Measurements from ENCODE around the gene ZSWIM8. TPM values are rescaled to one million over a fixed set of nuclear protein-coding genes. Genes with fewer than 3 reads are reported as not detected.
"Not testable (repeated sequence)": the region's sequence is repeated elsewhere in the genome, so short reads cannot be mapped to it uniquely, and the experiment has no call there.

The ZSWIM8 gene
- total and polyA plus RNA-seq, 2 donors (not counting 1 experiment from before 2014, with no cell fraction given): 110 to 147 TPM

DNA sequence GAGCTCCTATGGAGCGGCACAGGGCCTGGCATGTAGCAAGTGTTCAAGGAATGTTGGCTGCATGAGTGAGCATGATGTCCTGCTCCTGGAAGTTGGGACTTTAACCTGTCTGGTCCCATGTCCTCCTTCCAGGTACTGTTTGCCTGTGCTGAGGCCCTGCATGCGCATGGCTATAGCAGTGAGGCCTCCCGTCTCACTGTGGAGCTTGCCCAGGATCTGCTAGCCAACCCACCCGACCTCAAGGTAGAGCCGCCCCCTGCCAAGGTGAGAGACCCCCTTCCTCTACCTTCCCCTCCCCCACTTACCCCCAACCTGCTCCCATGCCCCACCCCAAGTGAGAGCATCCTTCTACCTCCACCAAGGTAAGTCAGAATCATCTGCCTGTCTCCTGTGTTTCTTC lies 8.1 kb downstream of the ZSWIM8 start:
- H2AFZ ChIP-seq (ENCODE audit: insufficient read depth, low read depth, low read length, poor library complexity, severe bottlenecking): no peak overlapping the region
- Mint-ChIP-seq H3K4me3 (no peak overlapping the region), H3K9me3 (ENCODE audit: insufficient read depth) (no peaks in the 10 kb centered on the region), H3K4me1 (no peaks in the 10 kb centered on the region), H3K27ac (no peak overlapping the region), H3K27me3 (no peaks in the 10 kb centered on the region)
- peaks cover 2 to 80% of the 10 kb centered on the region in 2 experiments for H3K36me3 ChIP-seq (replicated peaks in 1 of 2; ENCODE audit: control extremely low read depth in 1 of 2, control insufficient read depth in 1 of 2, extremely low read depth in 1 of 2, insufficient read depth in 2 of 2, low read length in 1 of 2)
- ATAC-seq (ENCODE audit: low read depth) (no peak), DNase-seq (no peak)
- WGBS (ENCODE audit: insufficient coverage): 95% methylated on average over 4 of the region's 5 CpGs
- TF ChIP-seq, protein P1, sequence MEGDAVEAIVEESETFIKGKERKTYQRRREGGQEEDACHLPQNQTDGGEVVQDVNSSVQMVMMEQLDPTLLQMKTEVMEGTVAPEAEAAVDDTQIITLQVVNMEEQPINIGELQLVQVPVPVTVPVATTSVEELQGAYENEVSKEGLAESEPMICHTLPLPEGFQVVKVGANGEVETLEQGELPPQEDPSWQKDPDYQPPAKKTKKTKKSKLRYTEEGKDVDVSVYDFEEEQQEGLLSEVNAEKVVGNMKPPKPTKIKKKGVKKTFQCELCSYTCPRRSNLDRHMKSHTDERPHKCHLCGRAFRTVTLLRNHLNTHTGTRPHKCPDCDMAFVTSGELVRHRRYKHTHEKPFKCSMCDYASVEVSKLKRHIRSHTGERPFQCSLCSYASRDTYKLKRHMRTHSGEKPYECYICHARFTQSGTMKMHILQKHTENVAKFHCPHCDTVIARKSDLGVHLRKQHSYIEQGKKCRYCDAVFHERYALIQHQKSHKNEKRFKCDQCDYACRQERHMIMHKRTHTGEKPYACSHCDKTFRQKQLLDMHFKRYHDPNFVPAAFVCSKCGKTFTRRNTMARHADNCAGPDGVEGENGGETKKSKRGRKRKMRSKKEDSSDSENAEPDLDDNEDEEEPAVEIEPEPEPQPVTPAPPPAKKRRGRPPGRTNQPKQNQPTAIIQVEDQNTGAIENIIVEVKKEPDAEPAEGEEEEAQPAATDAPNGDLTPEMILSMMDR (IDR thresholded peaks at IDR 0.05): no peak
- TF ChIP-seq EZH2 (IDR thresholded peaks at IDR 0.05; ENCODE audit: borderline replicate concordance, insufficient read depth, low read depth, low read length, poor library complexity, severe bottlenecking): no peak
- no peaks in the 10 kb centered on the region for H3K4me1 ChIP-seq (ENCODE audit: control insufficient read depth in 2 of 2, insufficient read depth in 2 of 2, low read length in 2 of 2)
- H3K9ac ChIP-seq (ENCODE audit: low read length): no peak overlapping the region
- no peak overlapping the region for H3K27ac ChIP-seq (ENCODE audit: low read length in 2 of 2)
- no peak overlapping the region for H3K4me3 ChIP-seq (ENCODE audit: control extremely low read depth in 1 of 5, extremely low read depth in 1 of 5, insufficient read depth in 1 of 5, low read depth in 2 of 5, low read length in 4 of 5)
- peaks cover 11% of the 10 kb centered on the region for H4K20me1 ChIP-seq (ENCODE audit: control insufficient read depth, insufficient read depth, low read length, poor library complexity, severe bottlenecking)
- ChIA-PET POLR2A (interaction anchor here (0.6 kb wide), 1 partner anchor 11 kb away, joined by 3 read pairs; no protein-coding TSS in a partner anchor), CTCF (no interaction called here)
- no peaks in the 10 kb centered on the region for H3K27me3 ChIP-seq (replicated peaks in 1 of 4; ENCODE audit: control extremely low read depth in 1 of 4, control insufficient read depth in 3 of 4, insufficient read depth in 4 of 4, low read length in 3 of 4)
- no peak overlapping the region for H3K4me2 ChIP-seq (replicated peaks; ENCODE audit: low read depth, low read length, poor library complexity, severe bottlenecking)
- H3K79me2 ChIP-seq (ENCODE audit: control insufficient read depth, insufficient read depth, low read length): peaks cover 45% of the 10 kb centered on the region
- intact Hi-C loops (cut with micrococcal nuclease): no loop called here
- H3K9me3 ChIP-seq (ENCODE audit: control extremely low read depth in 1 of 3, control insufficient read depth in 2 of 3, insufficient read depth in 1 of 3, low read length in 2 of 3): no peaks in the 10 kb centered on the region

DNA sequence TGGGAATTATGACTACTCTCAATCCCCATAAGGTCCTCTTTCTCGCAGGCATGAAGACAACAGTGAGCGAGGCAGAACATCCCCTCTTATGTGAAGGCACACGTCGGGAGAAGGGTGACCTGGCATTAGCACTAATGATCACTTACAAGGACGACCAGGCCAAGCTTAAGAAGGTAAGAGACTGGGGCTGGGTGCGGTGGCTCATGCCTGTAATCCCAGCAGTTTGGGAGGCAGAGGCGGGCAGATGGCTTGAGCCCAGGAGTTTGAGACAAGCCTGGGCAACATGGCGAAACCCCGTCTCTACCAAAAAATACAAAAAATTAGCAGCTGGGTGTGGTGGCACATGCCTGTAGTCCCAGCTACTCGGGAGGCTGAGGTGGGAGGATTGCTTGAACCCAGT lies 10.1 kb downstream of the ZSWIM8 start:
- 100% methylated on average over 5 of the region's 10 CpGs for WGBS (ENCODE audit: insufficient coverage)
- H3K4me2 ChIP-seq (replicated peaks; ENCODE audit: low read depth, low read length, poor library complexity, severe bottlenecking); H3K9ac ChIP-seq (ENCODE audit: low read length); H3K9me3 Mint-ChIP-seq (ENCODE audit: insufficient read depth); POLR2A ChIA-PET; H3K4me1 Mint-ChIP-seq; H3K27ac Mint-ChIP-seq; H3K27me3 ChIP-seq (replicated peaks in 1 of 4; ENCODE audit: control extremely low read depth in 1 of 4, control insufficient read depth in 3 of 4, insufficient read depth in 4 of 4, low read length in 3 of 4); H2AFZ ChIP-seq (ENCODE audit: insufficient read depth, low read depth, low read length, poor library complexity, severe bottlenecking); ATAC-seq (ENCODE audit: low read depth); H3K27me3 Mint-ChIP-seq; DNase-seq; intact Hi-C loops (cut with micrococcal nuclease); H3K9me3 ChIP-seq (ENCODE audit: control extremely low read depth in 1 of 3, control insufficient read depth in 2 of 3, insufficient read depth in 1 of 3, low read length in 2 of 3); H3K4me3 ChIP-seq (ENCODE audit: control extremely low read depth in 1 of 5, extremely low read depth in 1 of 5, insufficient read depth in 1 of 5, low read depth in 2 of 5, low read length in 4 of 5); H3K4me1 ChIP-seq (ENCODE audit: control insufficient read depth in 2 of 2, insufficient read depth in 2 of 2, low read length in 2 of 2); H4K20me1 ChIP-seq (ENCODE audit: control insufficient read depth, insufficient read depth, low read length, poor library complexity, severe bottlenecking); H3K27ac ChIP-seq (ENCODE audit: low read length in 2 of 2); H3K4me3 Mint-ChIP-seq: not testable (repeated sequence)
- CTCF ChIA-PET: interaction anchor here (0.8 kb wide), 1 partner anchor 34 kb away, joined by 3 read pairs; no protein-coding TSS in a partner anchor
- peaks cover 24% of the 10 kb centered on the region for H3K79me2 ChIP-seq (ENCODE audit: control insufficient read depth, insufficient read depth, low read length)
- peaks cover 0 to 68% of the 10 kb centered on the region in 2 experiments for H3K36me3 ChIP-seq (replicated peaks in 1 of 2; ENCODE audit: control extremely low read depth in 1 of 2, control insufficient read depth in 1 of 2, extremely low read depth in 1 of 2, insufficient read depth in 2 of 2, low read length in 1 of 2)

DNA sequence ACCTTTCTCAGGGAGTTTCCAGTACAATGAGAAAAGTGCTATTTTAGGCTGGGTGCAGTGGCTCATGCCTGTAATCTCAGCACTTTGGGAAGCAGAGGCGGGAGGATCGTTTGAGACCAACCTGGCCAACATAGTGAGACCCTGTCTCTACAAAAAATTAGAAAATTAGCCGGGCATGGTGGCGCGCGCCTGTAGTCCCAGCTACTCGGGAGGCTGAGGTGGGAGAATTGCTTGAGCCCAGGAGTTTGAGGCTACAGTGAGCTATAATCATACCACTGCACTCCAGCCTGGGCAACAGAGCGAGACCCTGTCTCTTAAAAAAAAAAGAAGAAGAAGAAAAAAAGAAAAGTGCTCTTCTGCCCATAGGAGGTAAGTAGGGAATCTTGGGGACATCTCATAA lies 10.6 kb downstream of the ZSWIM8 start:
- H3K4me2 ChIP-seq (replicated peaks; ENCODE audit: low read depth, low read length, poor library complexity, severe bottlenecking); ATAC-seq (ENCODE audit: low read depth); DNase-seq; POLR2A ChIA-PET; H3K9me3 Mint-ChIP-seq (ENCODE audit: insufficient read depth); H3K9ac ChIP-seq (ENCODE audit: low read length); H3K4me3 ChIP-seq (ENCODE audit: control extremely low read depth in 1 of 5, extremely low read depth in 1 of 5, insufficient read depth in 1 of 5, low read depth in 2 of 5, low read length in 4 of 5); H3K27me3 Mint-ChIP-seq; H3K27ac ChIP-seq (ENCODE audit: low read length in 2 of 2); H2AFZ ChIP-seq (ENCODE audit: insufficient read depth, low read depth, low read length, poor library complexity, severe bottlenecking); H3K4me1 ChIP-seq (ENCODE audit: control insufficient read depth in 2 of 2, insufficient read depth in 2 of 2, low read length in 2 of 2); H3K9me3 ChIP-seq (ENCODE audit: control extremely low read depth in 1 of 3, control insufficient read depth in 2 of 3, insufficient read depth in 1 of 3, low read length in 2 of 3); H3K27me3 ChIP-seq (replicated peaks in 1 of 4; ENCODE audit: control extremely low read depth in 1 of 4, control insufficient read depth in 3 of 4, insufficient read depth in 4 of 4, low read length in 3 of 4); H3K4me1 Mint-ChIP-seq; CTCF ChIA-PET; intact Hi-C loops (cut with micrococcal nuclease); H3K4me3 Mint-ChIP-seq; H4K20me1 ChIP-seq (ENCODE audit: control insufficient read depth, insufficient read depth, low read length, poor library complexity, severe bottlenecking); H3K27ac Mint-ChIP-seq: not testable (repeated sequence)
- Histone ChIP-seq H3K79me2 (ENCODE audit: control insufficient read depth, insufficient read depth, low read length) (peaks cover 19% of the 10 kb centered on the region), H3K36me3 (replicated peaks in 1 of 2; ENCODE audit: control extremely low read depth in 1 of 2, control insufficient read depth in 1 of 2, extremely low read depth in 1 of 2, insufficient read depth in 2 of 2, low read length in 1 of 2) (peaks cover 0 to 66% of the 10 kb centered on the region in 2 experiments)
- no CpG with 5 or more reads among the region's 8 CpGs for WGBS (ENCODE audit: insufficient coverage)

Measured in B cell (primary cell).